Sigmoid colon (tissue), 7 donors: ENCODE measurements around the gene XDH. TPM values are rescaled to one million over a fixed set of nuclear protein-coding genes. Genes with fewer than 3 reads are reported as not detected.

Source experiments
- DNase-seq: peaks from one replicate; pipeline ENCODE4 v3.0.0-alpha.2; 2019
- H3K27ac ChIP-seq, 4 donors: fragments of 200-600 bp; sonication (generic); one replicate each; pipeline ENCODE4 v1.5.1; 2016 to 2019; ENCODE audit warnings: mild to moderate bottlenecking in 1 of 4
- H3K27me3 ChIP-seq, 3 donors: fragments of 200-600 bp; sonication (generic); one replicate each; pipeline ENCODE4 v1.5.1; 2019; ENCODE audit warnings: mild to moderate bottlenecking in 1 of 3
- H3K36me3 ChIP-seq, 4 donors: fragments of 200-600 bp; sonication (generic); one replicate each; pipeline ENCODE4 v1.5.1; 2016 to 2019
- H3K4me1 ChIP-seq, 4 donors: fragments of 200-600 bp; sonication (generic); one replicate each; pipeline ENCODE4 v1.5.1; 2017 to 2019
- H3K4me3 ChIP-seq, 4 donors: fragments of 200-600 bp; sonication (generic); one replicate each; pipeline ENCODE4 v1.5.1; 2017 to 2019; ENCODE audit warnings: mild to moderate bottlenecking in 2 of 4, moderate library complexity in 1 of 4
- H3K9me3 ChIP-seq, 4 donors: fragments of 200-600 bp in 3 of 4; sonication (generic) in 3 of 4; one replicate each; pipeline versions ENCODE4 v1.5.1 to v1.6.1; 2013 to 2019
- CTCF ChIP-seq, 4 experiments: fragments of 450-650 bp in 3 of 4; fragments of 200-600 bp in 1 of 4; IDR thresholded peaks; one replicate each; pipeline ENCODE4 v1.5.1; 2016 to 2019; ENCODE audit warnings: antibody characterized with exemption in 4 of 4, mild to moderate bottlenecking in 3 of 4, moderate library complexity in 2 of 4
- EP300 ChIP-seq, 4 donors: sonication (generic); formaldehyde crosslinking; IDR thresholded peaks; one replicate each; pipeline ENCODE4 v1.6.1; 2017; ENCODE audit warnings: antibody characterized with exemption in 4 of 4
- POLR2A ChIP-seq, 2 donors: fragments of 450-650 bp; IDR thresholded peaks; one replicate each; pipeline ENCODE4 v1.6.1; 2016; ENCODE audit warnings: antibody characterized with exemption in 2 of 2, mild to moderate bottlenecking in 2 of 2, moderate library complexity in 2 of 2
- POLR2AphosphoS5 ChIP-seq, 4 donors: sonication (generic); formaldehyde crosslinking; IDR thresholded peaks; one replicate each; pipeline ENCODE4 v1.6.1; 2017; ENCODE audit warnings: antibody characterized with exemption in 4 of 4
- WGBS, 2 donors: extraction: QIAGEN DNeasy Blood & Tissue Kit; methylation state at CpG; one replicate each; pipeline ENCODE4 v1.1.7; 2013; 5-methylcytosine and 5-hydroxymethylcytosine counted together
- intact Hi-C: fragments of 100-400 bp; cut with DNase I; formaldehyde crosslinking; loops from one replicate; pipeline ENCODE4 v1.15.1; 2023
- polyA plus RNA-seq, 3 donors: library from polyadenylated mRNA; stranded (reverse); fragments of 200-250 nt; gene quantifications; one replicate each; pipeline ENCODE4 v1.2.3, GENCODE V29; 2013
- total RNA-seq, 4 donors: library from RNA; depleted of rRNA; stranded (reverse); fragments of >200 nt; gene quantifications; one replicate each; pipeline ENCODE4 v1.1.0, GENCODE V29; 2016
- donor health status: healthy with polysubstance abuse.
- donor health status: Bipolar disorder and iron deficiency.
- donor health status: healthy.

The XDH gene
- total and polyA plus RNA-seq, 7 donors = 0.71 to 30.1 (median 10.7) TPM; not detected in 3

GRCh38 chr2:31387850-31388249, 26.7 kb downstream of the XDH start:
- Histone ChIP-seq H3K4me1 (no peaks in the 10 kb centered on the region), H3K4me3 (no peak overlapping the region), H3K27ac (no peak overlapping the region), H3K27me3 (no peaks in the 10 kb centered on the region), H3K9me3 (no peaks in the 10 kb centered on the region), H3K36me3 (no peaks in the 10 kb centered on the region)
- no peak for DNase-seq
- 78 to 87% methylated on average over 8 of the region's 8 CpGs for WGBS, 2 donors
- intact Hi-C loops = no loop called here
- no peak for TF ChIP-seq POLR2AphosphoS5 (IDR thresholded peaks at IDR 0.05)
- TF ChIP-seq CTCF (IDR thresholded peaks at IDR 0.05) = no peak
- TF ChIP-seq POLR2A (IDR thresholded peaks at IDR 0.05) = no peak
- no peak for TF ChIP-seq EP300 (IDR thresholded peaks at IDR 0.05)

GRCh38 chr2:31386648-31387047, 27.9 kb downstream of the XDH start:
- Histone ChIP-seq H3K36me3 (no peaks in the 10 kb centered on the region), H3K4me1 (no peaks in the 10 kb centered on the region), H3K27me3 (no peaks in the 10 kb centered on the region), H3K4me3 (no peak overlapping the region), H3K27ac (no peak overlapping the region), H3K9me3 (no peaks in the 10 kb centered on the region)
- TF ChIP-seq EP300 (IDR thresholded peaks at IDR 0.05) = no peak
- no peak for TF ChIP-seq POLR2A (IDR thresholded peaks at IDR 0.05)
- TF ChIP-seq POLR2AphosphoS5 (IDR thresholded peaks at IDR 0.05) = no peak
- DNase-seq = no peak
- intact Hi-C loops = no loop called here

GRCh38 chr2:31386172-31386571, 28.4 kb downstream of the XDH start:
- Histone ChIP-seq H3K27me3 (no peaks in the 10 kb centered on the region), H3K4me1 (no peaks in the 10 kb centered on the region), H3K27ac (no peak overlapping the region), H3K4me3 (no peak overlapping the region), H3K36me3 (no peaks in the 10 kb centered on the region), H3K9me3 (no peaks in the 10 kb centered on the region)
- WGBS, 2 donors = 96% methylated on average over 7 of the region's 7 CpGs
- no peak for TF ChIP-seq POLR2AphosphoS5 (IDR thresholded peaks at IDR 0.05)
- TF ChIP-seq EP300 (IDR thresholded peaks at IDR 0.05) = no peak
- TF ChIP-seq POLR2A (IDR thresholded peaks at IDR 0.05) = no peak
- TF ChIP-seq CTCF (IDR thresholded peaks at IDR 0.05) = no peak
- no peak for DNase-seq
- intact Hi-C loops = no loop called here

GRCh38 chr2:31384771-31385276, 29.7 kb downstream of the XDH start:
- WGBS, 2 donors = 88 to 91% methylated on average over 3 of the region's 3 CpGs
- intact Hi-C loops = no loop called here
- Histone ChIP-seq H3K9me3 (no peaks in the 10 kb centered on the region), H3K4me1 (no peaks in the 10 kb centered on the region), H3K27me3 (no peaks in the 10 kb centered on the region), H3K36me3 (no peaks in the 10 kb centered on the region), H3K4me3 (no peak overlapping the region), H3K27ac (no peak overlapping the region)
- no peak for DNase-seq
- TF ChIP-seq CTCF (IDR thresholded peaks at IDR 0.05) (no peak), POLR2AphosphoS5 (IDR thresholded peaks at IDR 0.05) (no peak), EP300 (IDR thresholded peaks at IDR 0.05) (no peak), POLR2A (IDR thresholded peaks at IDR 0.05) (no peak)

- Histone ChIP-seq H3K4me1 (no peaks in the 10 kb centered on the region), H3K27me3 (no peaks in the 10 kb centered on the region), H3K36me3 (no peaks in the 10 kb centered on the region), H3K4me3 (no peak overlapping the region), H3K27ac (no peak overlapping the region), H3K9me3 (no peaks in the 10 kb centered on the region)
- intact Hi-C loops = no loop called here
- TF ChIP-seq POLR2AphosphoS5 (IDR thresholded peaks at IDR 0.05) (no peak), CTCF (IDR thresholded peaks at IDR 0.05) (no peak), EP300 (IDR thresholded peaks at IDR 0.05) (no peak), POLR2A (IDR thresholded peaks at IDR 0.05) (no peak)
- 70 to 87% methylated on average over 3 of the region's 3 CpGs for WGBS, 2 donors
- no peak for DNase-seq
Observed at GRCh38 chr2:31384351-31384750, 30.2 kb downstream of the XDH start.
